HG02763 (cell line): ENCODE results near the gene TCP10L.
"Not testable (repeated sequence)": the region's sequence is repeated elsewhere in the genome, so short reads cannot be mapped to it uniquely, and the experiment has no call there.

Source experiments
- ATAC-seq: cut with Tn5 transposase; IDR thresholded peaks from one replicate; pipeline ENCODE4 v1.9.1; 2021; ENCODE audit warnings: mild to moderate bottlenecking, moderate library complexity; ENCODE audit not compliant: unreplicated experiment

The TCP10L gene

GRCh38 chr21:32587120-32587519 lies 1.8 kb upstream of the TCP10L start:
- ATAC-seq = no peak

DNA sequence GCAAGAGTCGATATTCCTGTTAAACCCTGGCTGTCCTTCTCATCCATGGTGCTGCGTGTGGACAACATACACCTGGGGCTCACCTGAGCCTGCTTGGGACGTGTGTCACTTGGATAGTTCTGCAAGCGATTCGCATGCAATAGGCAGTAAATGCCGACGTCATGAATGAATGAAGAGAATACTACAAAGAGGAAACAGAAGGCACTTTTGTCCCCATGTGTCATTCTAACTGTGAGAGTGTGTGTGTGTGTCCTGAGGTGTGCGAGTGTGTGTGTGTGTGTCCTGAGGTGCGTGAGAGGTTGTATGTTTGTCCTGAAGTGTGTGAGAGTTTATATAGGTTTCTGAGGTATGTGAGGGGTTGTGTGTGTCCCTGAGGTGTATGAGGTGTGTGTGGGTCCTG lies 647 bp upstream of the TCP10L start:
- ATAC-seq = no peak

- ATAC-seq = no peak
Measured at GRCh38 chr21:32584472-32584871, 851 bp downstream of the TCP10L start.

DNA sequence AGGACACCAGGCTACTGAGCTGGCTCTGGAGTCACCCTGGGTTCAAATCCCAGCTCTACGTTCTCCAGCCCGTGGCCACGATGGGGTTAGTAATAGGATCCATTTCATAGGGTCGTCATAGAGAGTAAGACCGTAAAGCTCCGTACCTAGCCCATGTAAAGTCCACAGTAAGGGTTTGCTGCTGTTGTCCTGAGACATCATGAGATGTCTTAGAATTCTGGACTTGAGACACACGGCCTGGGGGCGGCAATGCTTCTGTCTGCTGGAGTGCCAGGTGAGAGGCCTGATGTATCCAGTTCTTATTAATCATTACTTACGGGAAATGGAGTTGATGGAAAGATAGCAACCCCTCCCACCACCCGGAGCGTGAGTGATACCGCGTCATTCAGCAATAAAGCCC lies 3.6 kb downstream of the TCP10L start:
- ATAC-seq = no peak

DNA sequence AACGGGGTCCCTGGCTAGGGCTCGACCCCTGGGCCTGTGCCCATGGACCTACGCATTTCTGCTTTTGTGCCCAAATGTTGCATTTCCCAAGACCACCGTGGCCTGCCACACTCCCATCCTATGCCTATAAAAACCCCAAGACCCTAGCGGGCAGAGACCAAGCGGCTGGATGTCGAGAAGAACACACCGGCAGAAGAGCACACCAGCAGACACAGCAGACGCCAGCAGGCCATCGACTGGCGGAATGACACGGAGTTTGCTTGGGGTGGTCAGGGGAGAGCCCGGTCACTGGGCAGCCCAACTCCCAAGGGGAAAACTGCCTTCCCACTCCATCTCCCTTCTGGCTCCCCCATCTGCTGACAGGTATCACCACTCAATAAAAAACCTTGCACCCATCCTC lies 4.4 kb downstream of the TCP10L start:
- ATAC-seq = no peak

DNA sequence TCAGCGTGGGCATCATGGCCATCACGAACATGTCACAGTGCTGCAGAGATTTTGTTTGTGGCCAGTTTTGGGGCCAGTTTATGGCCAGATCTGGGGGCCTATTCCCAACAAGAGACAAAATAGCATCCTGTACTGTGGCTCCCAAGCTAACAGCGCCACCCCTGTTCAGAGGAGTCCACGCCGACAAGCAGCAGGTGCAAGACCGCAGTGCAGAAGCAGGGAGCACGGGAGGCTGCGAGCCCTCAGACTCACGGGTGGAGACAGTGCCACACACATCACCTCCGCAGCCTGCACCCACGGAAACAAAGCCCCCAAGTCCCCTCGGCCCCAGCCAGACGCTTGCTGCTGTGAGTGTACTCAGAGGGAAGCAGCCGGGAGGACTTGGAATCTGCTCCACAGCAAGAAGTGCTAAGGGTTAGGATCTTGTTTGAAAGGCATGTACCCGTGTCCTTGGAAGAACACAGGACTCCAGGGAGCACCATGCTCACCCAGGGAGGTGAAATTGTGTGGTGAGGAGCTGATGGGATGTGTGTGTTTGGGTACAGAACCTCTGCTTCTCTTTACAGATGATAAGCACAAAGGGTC lies 7.1 kb downstream of the TCP10L start:
- no peak for ATAC-seq

DNA sequence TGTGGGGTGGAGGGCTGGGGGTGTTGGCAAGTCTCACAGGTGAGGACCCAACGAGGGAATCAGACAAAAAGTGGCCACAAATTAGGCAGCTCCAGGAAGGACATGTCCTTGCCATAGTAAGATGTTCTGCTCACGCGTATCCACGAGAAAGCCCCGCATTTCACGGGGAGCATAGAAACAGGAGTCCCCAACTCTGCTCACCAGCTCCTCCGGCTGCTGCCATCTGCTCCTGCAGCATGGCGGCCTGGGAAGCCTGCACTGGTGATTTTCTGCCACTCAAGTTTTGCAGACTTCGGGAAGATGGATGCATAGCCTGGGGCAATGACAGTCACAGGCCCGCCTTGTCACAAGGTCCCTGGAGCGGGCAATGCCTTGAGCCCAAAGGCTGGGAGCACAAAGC lies 9.3 kb downstream of the TCP10L start:
- ATAC-seq = no peak

GRCh38 chr21:32574946-32575925 lies 10.1 kb downstream of the TCP10L start:
- ATAC-seq = no peak

DNA sequence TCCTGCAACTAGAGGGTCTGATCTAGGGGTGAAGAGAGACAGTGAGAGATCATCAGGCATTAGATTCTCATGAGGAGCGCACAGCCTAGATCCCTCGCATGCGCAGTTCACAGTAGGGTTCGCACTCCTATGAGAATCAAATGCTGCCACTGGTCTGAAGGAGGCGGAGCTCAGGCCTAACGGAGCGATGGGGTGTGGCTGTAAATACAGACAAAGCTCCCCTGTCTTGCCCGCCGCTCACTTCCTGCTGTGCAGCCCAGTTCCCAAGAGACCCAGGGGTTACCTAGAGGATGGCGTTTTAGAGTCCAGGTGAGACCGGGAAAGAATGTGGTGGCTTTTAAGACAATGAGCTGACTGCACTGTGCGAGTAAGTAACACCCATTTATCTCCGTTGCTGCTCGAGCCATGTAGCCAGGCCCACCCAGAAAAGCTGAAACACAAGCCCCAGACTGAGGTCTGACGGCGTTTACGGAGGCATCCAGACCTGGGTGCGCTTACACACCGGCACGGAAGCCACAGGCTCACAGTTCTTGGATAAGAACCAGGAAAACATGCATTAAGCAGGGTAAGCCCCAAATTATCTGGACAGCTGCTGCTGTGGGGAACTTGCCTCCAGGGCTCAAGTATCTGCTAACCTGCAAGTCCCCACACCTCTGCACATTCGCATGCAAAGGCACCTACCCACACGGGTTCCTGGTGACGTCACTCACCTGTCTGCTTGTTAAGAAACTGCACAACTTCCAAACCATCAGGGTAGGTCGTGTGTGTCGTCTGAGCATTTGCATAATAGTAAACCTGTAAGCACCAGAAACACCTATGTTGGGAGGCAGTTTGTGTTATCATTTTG lies 12.5 kb downstream of the TCP10L start:
- ATAC-seq = no peak

- ATAC-seq = no peak
Measured at GRCh38 chr21:32570456-32570855, 14.9 kb downstream of the TCP10L start.

- peak; percentile 74 for ATAC-seq
Measured at GRCh38 chr21:32569261-32570230, 15.8 kb downstream of the TCP10L start.

DNA sequence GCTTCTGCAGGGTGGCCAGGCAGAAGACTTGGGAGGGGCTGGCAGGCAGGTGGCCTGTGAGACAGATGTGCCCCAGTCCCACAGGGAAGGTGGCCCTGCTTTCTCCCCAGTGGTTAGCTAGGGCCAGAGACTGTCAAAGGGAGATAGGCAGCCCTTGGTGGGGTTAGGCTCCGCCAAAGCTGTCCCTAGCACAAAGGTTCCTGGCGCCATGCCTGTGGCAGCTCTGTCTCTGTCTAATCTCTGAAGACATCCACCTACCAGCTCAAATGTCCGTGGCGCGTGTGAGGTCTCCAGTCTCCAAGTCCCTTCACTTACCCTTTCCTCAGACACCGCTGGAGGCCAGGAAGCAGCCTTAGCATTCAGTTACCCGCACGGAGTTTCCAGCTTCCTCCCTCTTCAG lies 17.7 kb downstream of the TCP10L start:
- no peak for ATAC-seq

DNA sequence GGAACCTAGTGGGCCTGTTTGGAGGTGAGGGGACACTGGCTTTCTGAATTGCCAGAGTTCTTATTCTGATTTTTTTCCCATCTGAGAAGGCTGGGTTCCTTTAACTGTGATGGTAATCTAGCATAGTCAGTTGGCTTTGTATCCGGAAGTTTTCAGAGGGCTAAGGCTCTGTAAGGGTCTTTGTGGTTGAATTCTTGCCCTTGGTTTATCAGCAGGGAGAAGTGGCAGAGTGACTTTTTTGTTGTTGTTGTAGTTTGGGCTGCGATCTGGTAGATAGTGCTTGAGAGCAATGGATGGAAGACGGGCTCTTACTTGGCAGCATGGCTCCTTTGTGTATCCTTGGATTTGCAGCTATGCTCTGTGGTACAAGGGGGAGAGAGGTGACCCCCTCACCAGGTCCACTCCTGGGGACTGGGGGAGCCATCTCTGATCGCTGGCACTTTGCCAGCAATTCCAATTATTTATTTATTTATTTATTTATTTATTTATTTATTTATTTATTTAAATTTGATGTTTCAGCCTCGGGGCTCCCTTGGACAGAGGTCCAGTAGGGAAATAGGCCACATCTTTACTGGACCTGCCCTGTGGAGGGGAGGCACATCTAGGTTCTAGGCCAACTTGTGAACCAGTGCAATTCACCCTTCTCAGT lies 18.5 kb downstream of the TCP10L start:
- no peak for ATAC-seq

GRCh38 chr21:32565856-32566465 lies 19.4 kb downstream of the TCP10L start:
- no peak for ATAC-seq

DNA sequence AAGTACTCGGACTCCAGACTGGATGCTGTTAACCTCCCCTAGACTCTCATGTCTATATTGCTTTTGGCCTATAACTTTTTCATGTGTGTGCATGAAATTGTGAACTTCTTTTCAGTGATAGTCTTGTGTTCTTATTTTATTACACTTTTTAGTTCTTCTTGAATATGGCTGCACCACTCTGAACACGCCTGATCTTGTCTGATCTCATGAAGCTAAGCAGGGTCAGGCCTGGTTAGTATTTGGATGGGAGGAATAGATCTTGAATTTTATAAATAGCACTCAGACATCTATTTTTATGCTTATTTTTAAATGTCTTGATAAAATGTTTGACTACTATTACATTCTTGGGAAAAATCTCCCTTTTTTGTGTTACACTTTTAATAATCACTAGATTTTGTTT lies 22.4 kb downstream of the TCP10L start:
- ATAC-seq = no peak

GRCh38 chr21:32562426-32562825 lies 22.9 kb downstream of the TCP10L start:
- ATAC-seq = no peak

- ATAC-seq = not testable (repeated sequence)
Measured at GRCh38 chr21:32561476-32561875, 23.8 kb downstream of the TCP10L start.

GRCh38 chr21:32560896-32561295 lies 24.4 kb downstream of the TCP10L start:
- no peak for ATAC-seq

- no peak for ATAC-seq
Measured at GRCh38 chr21:32559006-32559610, 26.2 kb downstream of the TCP10L start.
